GM19455 (cell line): ENCODE data around the gene NEUROD1.
A peak's percentile ranks its signal among the peaks of the same experiment; 100 is the strongest.
"Not testable (repeated sequence)": the region's sequence is repeated elsewhere in the genome, so short reads cannot be mapped to it uniquely, and the experiment has no call there.

Experiments used
- ATAC-seq: cut with Tn5 transposase; IDR thresholded peaks from one replicate; pipeline ENCODE4 v1.9.1; 2021; ENCODE audit not compliant: unreplicated experiment

The NEUROD1 gene

GRCh38 chr2:181680055-181680936, at the start of gene NEUROD1:
TSS of gene NEUROD1 (minus strand) at chr2:181680517. CDS start at chr2:181678860, 1,657 bp downstream.
- ATAC-seq: no peak

GRCh38 chr2:181725476-181725875, 45.2 kb upstream of the NEUROD1 start:
- no peak for ATAC-seq

- ATAC-seq: no peak
Measured at GRCh38 chr2:181724662-181725061, 44.3 kb upstream of the NEUROD1 start.

- no peak for ATAC-seq
Measured at GRCh38 chr2:181723731-181724130, 43.4 kb upstream of the NEUROD1 start.

GRCh38 chr2:181715033-181715630, 34.8 kb upstream of the NEUROD1 start:
- peak; percentile 90 for ATAC-seq

- ATAC-seq: not testable (repeated sequence)
Measured at GRCh38 chr2:181711051-181711450, 30.7 kb upstream of the NEUROD1 start.

GRCh38 chr2:181702519-181702918, 22.2 kb upstream of the NEUROD1 start:
- not testable (repeated sequence) for ATAC-seq

GRCh38 chr2:181698223-181698622, 17.9 kb upstream of the NEUROD1 start:
- ATAC-seq: no peak

- no peak for ATAC-seq
Measured at GRCh38 chr2:181697571-181697970, 17.3 kb upstream of the NEUROD1 start.

- ATAC-seq: no peak
Measured at GRCh38 chr2:181697126-181697525, 16.8 kb upstream of the NEUROD1 start.

- no peak for ATAC-seq
Measured at GRCh38 chr2:181694271-181694670, 14.0 kb upstream of the NEUROD1 start.

GRCh38 chr2:181690860-181691259, 10.5 kb upstream of the NEUROD1 start:
- ATAC-seq: no peak

GRCh38 chr2:181686576-181687185, 6.4 kb upstream of the NEUROD1 start:
- no peak for ATAC-seq

GRCh38 chr2:181685150-181685688, 4.9 kb upstream of the NEUROD1 start:
- no peak for ATAC-seq

GRCh38 chr2:181684454-181685149, 4.3 kb upstream of the NEUROD1 start:
- ATAC-seq: no peak

GRCh38 chr2:181683518-181684453, 3.5 kb upstream of the NEUROD1 start:
- ATAC-seq: no peak

- ATAC-seq: no peak
Measured at GRCh38 chr2:181682795-181683517, 2.6 kb upstream of the NEUROD1 start.

GRCh38 chr2:181682026-181682789, 1.9 kb upstream of the NEUROD1 start:
- ATAC-seq: no peak
